Measurements from ENCODE around the gene KLF13. TPM values are rescaled to one million over a fixed set of nuclear protein-coding genes. Genes with fewer than 3 reads are reported as not detected.

KLF13 gene
- total RNA-seq, 2 experiments from 2014 or later = 110 to 111 TPM

DNA sequence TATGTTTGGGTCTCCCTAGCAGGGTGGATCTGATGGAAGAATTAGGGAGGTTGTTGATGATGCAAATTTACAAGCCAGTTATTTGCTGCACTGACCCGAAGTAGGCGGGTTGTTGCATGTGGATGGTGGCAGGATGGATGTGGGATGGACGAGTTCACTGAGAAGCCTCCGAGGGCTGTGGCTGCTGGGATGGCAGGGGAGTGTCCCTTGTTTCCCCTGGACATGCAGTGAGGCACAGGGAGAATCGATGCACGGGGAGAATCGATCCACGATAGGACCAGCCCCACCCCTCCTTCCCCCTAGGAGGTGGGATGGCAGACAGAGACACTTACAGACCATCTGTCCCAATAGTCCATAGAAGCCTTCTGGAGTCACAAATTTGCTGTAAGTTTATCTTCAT lies 31.0 kb upstream of the KLF13 start:
- Mint-ChIP-seq H3K36me3 (no peaks in the 10 kb centered on the region), H3K27ac (no peak overlapping the region), H3K27me3 (no peaks in the 10 kb centered on the region), H3K4me1 (no peaks in the 10 kb centered on the region), H3K9me3 (no peaks in the 10 kb centered on the region), H3K4me3 (no peak overlapping the region)
- no peak for DNase-seq

- no peaks in the 10 kb centered on the region for H3K4me1 Mint-ChIP-seq
- no peak overlapping the region for H3K4me3 Mint-ChIP-seq
- H3K27me3 Mint-ChIP-seq = no peaks in the 10 kb centered on the region
- H3K27ac Mint-ChIP-seq = no peak overlapping the region
- no peak for DNase-seq
- H3K36me3 Mint-ChIP-seq = no peaks in the 10 kb centered on the region
- H3K9me3 Mint-ChIP-seq = no peaks in the 10 kb centered on the region
Observed at GRCh38 chr15:31296219-31296645, 30.4 kb upstream of the KLF13 start.

DNA sequence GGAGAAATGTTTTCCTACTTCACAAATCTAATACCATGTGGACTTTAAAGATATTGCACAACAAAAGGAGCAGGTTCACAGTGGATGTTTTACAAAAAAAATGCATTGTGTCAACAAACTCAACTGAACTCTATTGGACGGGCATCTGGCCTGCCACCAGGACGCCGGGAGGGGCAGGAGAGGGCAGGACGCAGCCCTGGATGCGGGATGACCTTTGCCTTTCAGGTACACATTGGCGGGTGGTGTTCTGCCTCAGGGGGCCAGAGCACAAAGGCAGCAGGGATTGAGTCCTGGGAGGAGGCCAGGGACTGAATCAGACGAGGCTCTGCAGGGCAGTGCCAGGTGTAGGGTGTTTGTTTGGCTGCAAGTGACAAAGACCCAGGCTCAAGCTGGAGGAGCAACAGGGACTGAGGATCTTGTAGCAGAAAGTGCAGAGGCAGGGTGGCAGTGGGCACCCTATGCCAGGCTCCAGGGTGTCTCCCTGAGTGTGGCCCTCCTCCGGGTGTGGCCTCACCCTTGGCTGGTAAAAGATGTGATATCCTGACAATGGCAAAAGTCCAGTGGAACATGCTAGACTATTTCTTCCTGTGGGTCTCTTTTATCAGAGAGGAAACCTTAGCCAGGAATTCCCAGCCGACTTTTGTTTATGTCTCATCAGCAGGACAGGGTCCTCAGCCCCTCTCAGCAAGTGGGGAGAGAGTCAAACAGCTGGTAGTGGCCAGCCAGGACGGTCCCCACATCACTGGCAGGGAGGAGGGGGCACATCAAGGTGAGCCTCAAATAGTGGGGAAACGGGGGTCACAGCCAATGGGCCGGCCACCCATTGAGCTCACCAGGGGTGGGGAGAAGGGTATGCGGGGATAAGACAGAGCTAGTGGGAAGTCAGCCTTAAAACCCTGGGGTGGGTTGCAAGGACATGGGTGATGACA lies 29.7 kb upstream of the KLF13 start:
- H3K27ac Mint-ChIP-seq = no peak overlapping the region
- DNase-seq = no peak
- H3K4me1 Mint-ChIP-seq = peaks cover under 1% of the 10 kb centered on the region
- H3K27me3 Mint-ChIP-seq = no peaks in the 10 kb centered on the region
- no peak overlapping the region for H3K4me3 Mint-ChIP-seq
- H3K9me3 Mint-ChIP-seq = no peaks in the 10 kb centered on the region
- H3K36me3 Mint-ChIP-seq = no peaks in the 10 kb centered on the region

DNA sequence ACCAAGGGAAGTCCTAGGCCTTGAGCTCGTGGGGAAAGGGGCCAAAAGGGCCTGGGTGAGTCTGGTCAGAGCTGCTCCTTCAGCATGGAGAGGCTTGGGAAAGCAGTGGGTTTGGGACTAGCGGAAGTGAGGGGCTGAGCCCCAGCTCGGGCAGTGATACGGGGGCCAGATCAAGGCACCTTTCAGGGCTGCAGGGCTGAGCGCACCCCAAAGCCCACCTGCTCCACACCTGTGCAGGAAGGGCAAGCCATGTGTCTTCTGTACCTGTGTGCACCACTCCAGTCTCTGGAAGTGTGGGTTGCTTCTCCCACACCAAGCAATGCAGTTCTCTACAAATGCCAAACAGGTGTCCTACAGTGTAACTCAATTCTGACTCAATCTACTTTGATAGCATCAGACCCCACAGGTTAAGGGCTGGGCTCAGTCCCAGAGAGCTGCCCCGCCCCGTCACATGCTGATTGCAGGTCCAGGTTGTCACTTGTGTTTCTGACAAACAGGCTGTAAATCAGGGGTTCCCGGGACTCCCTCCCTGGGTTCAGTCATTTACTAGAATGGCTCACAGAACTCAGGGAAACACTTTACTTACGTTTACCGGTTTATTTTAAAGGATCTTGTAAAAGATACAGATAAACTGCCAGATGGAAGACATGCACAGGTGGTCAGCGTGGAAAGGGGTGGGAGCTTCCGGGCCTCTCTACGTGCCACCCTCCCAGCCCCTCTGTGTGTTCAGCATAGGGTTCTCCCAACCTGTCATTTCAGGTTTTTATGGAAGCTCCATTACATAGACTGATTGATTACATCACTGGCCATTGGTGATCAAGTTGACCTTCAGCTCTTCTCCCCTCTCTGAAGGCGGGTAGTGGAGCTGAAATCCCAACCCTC lies 28.8 kb upstream of the KLF13 start:
- DNase-seq = no peak
- Mint-ChIP-seq H3K4me3 (no peak overlapping the region), H3K9me3 (no peaks in the 10 kb centered on the region), H3K36me3 (no peaks in the 10 kb centered on the region), H3K27me3 (no peaks in the 10 kb centered on the region), H3K27ac (no peak overlapping the region), H3K4me1 (peaks cover 6% of the 10 kb centered on the region)

GRCh38 chr15:31298707-31299172 lies 27.9 kb upstream of the KLF13 start:
- Mint-ChIP-seq H3K4me3 (no peak overlapping the region), H3K36me3 (no peaks in the 10 kb centered on the region), H3K27ac (no peak overlapping the region), H3K27me3 (no peaks in the 10 kb centered on the region), H3K4me1 (peaks cover 13% of the 10 kb centered on the region), H3K9me3 (no peaks in the 10 kb centered on the region)
- no peak for DNase-seq

- Mint-ChIP-seq H3K36me3 (no peaks in the 10 kb centered on the region), H3K4me3 (no peak overlapping the region), H3K27ac (no peak overlapping the region), H3K27me3 (no peaks in the 10 kb centered on the region), H3K9me3 (no peaks in the 10 kb centered on the region), H3K4me1 (peaks cover 13% of the 10 kb centered on the region)
- DNase-seq = no peak
Observed at GRCh38 chr15:31300208-31300661, 26.4 kb upstream of the KLF13 start.

GRCh38 chr15:31300981-31301672 lies 25.5 kb upstream of the KLF13 start:
- H3K4me3 Mint-ChIP-seq = no peak overlapping the region
- H3K9me3 Mint-ChIP-seq = no peaks in the 10 kb centered on the region
- peaks cover 13% of the 10 kb centered on the region for H3K4me1 Mint-ChIP-seq
- no peaks in the 10 kb centered on the region for H3K27me3 Mint-ChIP-seq
- DNase-seq = no peak
- H3K27ac Mint-ChIP-seq = peak overlapping the region; percentile 25
- no peaks in the 10 kb centered on the region for H3K36me3 Mint-ChIP-seq

- Mint-ChIP-seq H3K36me3 (no peaks in the 10 kb centered on the region), H3K4me3 (no peak overlapping the region), H3K27ac (no peak overlapping the region), H3K4me1 (peaks cover 13% of the 10 kb centered on the region), H3K27me3 (no peaks in the 10 kb centered on the region), H3K9me3 (no peaks in the 10 kb centered on the region)
- DNase-seq = no peak
Observed at GRCh38 chr15:31301673-31301990, 25.0 kb upstream of the KLF13 start.

GRCh38 chr15:31302029-31302657 lies 24.5 kb upstream of the KLF13 start:
- H3K36me3 Mint-ChIP-seq = no peaks in the 10 kb centered on the region

GRCh38 chr15:31302778-31303725 lies 23.6 kb upstream of the KLF13 start:
- H3K27me3 Mint-ChIP-seq = no peaks in the 10 kb centered on the region
- H3K4me3 Mint-ChIP-seq = no peak overlapping the region
- H3K27ac Mint-ChIP-seq = no peak overlapping the region
- H3K36me3 Mint-ChIP-seq = no peaks in the 10 kb centered on the region
- no peak for DNase-seq
- H3K9me3 Mint-ChIP-seq = no peaks in the 10 kb centered on the region
- H3K4me1 Mint-ChIP-seq = peaks cover 15% of the 10 kb centered on the region

More at GRCh38 chr15:31302029-31302657, 24.5 kb upstream of the KLF13 start:
- H3K4me3 Mint-ChIP-seq = no peak overlapping the region
- no peak for DNase-seq
- H3K9me3 Mint-ChIP-seq = no peaks in the 10 kb centered on the region
- H3K27ac Mint-ChIP-seq = no peak overlapping the region
- peaks cover 13% of the 10 kb centered on the region for H3K4me1 Mint-ChIP-seq
- H3K27me3 Mint-ChIP-seq = no peaks in the 10 kb centered on the region

GRCh38 chr15:31303726-31304648 lies 22.6 kb upstream of the KLF13 start:
- Mint-ChIP-seq H3K4me3 (no peak overlapping the region), H3K36me3 (no peaks in the 10 kb centered on the region), H3K27ac (no peak overlapping the region), H3K27me3 (no peaks in the 10 kb centered on the region), H3K9me3 (no peaks in the 10 kb centered on the region), H3K4me1 (peaks cover 23% of the 10 kb centered on the region)
- no peak for DNase-seq

- no peak overlapping the region for H3K27ac Mint-ChIP-seq
Observed at GRCh38 chr15:31304751-31305365, 21.8 kb upstream of the KLF13 start.

More at GRCh38 chr15:31304751-31305365, 21.8 kb upstream of the KLF13 start:
- DNase-seq = no peak
- no peaks in the 10 kb centered on the region for H3K27me3 Mint-ChIP-seq
- no peaks in the 10 kb centered on the region for H3K36me3 Mint-ChIP-seq
- no peaks in the 10 kb centered on the region for H3K9me3 Mint-ChIP-seq
- H3K4me3 Mint-ChIP-seq = no peak overlapping the region
- H3K4me1 Mint-ChIP-seq = peaks cover 26% of the 10 kb centered on the region
